Amniotic epithelial cell (primary cell): Measurements from ENCODE around the gene PPP1R12C.

ENCODE experiments used
- DNase-seq: peaks from one replicate; pipeline ENCODE4 v3.0.0-alpha.2; 2010; ENCODE audit warnings: low read depth

PPP1R12C gene

DNA sequence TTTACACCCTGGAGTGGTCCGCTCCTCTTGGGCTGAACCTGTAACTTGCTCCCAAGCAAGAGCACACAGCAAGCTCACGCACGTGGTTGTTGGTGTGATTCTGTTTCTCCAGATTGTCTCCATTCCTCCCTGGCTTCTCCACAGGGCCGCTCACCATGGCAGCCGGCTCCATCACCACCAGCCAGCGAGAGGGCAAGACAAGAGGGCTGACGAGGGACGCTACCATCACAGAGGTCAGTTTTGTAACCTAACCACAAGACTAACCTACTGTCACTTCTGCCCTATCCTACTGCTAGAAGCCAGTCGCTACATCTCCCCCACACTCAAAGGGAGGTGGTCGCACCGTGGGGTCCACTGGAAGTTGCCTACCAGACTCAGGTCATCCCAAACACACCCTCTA lies 74.7 kb downstream of the PPP1R12C start:
- no peak for DNase-seq

DNA sequence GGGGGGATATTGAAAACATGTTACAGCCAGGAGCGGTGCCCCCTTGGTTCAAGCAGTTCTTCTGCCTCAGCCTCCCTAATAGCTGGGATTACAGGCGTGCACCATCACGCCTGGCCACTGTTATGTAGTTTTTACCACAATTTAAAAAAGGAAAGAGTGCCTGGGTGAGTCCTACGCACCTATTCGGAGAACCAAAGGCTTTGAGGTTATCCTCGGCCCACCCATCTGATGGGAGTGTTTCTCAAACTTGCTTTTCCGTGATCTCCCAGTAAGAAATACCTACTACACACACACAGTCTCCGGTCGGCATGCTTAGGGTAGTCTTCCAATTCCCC lies 75.1 kb downstream of the PPP1R12C start:
- no peak for DNase-seq

DNA sequence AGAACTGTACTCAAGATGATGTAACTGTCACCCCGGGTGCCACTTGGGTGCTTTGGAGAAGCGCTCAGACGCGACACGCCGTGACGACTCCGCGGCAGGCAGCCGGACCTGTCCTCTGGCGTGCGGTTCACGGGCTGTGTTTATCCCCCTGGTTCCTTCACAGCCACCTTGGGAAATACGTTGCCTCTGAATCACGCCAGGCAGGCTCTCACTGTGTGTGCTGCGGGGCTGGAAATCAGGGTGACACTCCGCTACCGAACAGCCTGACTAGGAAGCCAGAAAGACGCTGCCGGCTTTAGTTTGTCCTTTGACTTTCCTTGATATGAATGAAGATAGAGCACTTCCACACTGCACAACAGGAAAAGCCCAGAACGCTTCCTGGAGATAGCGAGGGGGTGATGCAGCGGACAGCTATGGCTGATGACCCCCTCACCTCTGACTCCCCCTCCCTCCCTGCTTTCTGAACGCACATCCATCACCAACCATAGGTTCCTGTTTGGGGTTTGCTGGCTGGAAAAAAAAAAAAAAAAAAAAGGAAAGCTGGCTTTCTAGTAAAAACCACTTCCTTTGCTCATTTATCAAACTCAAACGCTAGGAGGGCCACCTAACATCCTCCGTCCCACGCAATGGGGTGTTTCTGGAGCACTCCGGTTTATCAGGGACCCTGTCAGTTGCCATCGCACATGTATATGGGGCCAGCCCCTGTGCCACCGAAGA lies 75.7 kb downstream of the PPP1R12C start:
- no peak for DNase-seq

DNA sequence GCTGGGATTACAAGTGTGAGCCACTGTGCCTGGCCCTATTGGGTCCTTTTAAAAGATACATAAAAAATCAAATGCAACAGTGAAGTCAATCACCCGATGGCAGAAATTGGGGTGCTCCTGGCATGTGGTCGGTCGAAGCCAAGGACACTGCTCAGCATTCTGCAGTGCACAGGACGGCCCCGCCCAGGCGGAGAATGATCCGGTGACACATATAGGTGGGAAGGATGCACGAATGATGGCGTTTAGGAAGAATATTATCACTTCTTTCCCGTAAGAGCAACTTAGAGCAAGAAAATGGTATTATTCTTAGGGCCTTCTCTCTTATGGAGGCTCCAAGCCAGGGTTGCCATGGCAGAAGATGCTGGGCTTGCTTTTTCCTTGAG lies 76.2 kb downstream of the PPP1R12C start:
- DNase-seq = no peak
